ENCODE measurements around the gene TSPAN31. TPM values are rescaled to one million over a fixed set of nuclear protein-coding genes. Genes with fewer than 3 reads are reported as not detected.
A peak's percentile ranks its signal among the peaks of the same experiment; 100 is the strongest.

Gene TSPAN31
- total and polyA plus RNA-seq, 9 of the 15 experiments (the other 6 are each of a cell fraction or from before 2014, with no cell fraction given), result 11.3 to 26.4 (median 14.3) TPM

GRCh38 chr12:57744194-57744776 lies 554 bp upstream of the TSPAN31 start:
- Histone ChIP-seq H2AFZ (ENCODE audit: low read depth, low read length) (peak overlapping the region; percentile 90), H3K4me1 (replicated peaks in 1 of 2; ENCODE audit: control insufficient read depth in 2 of 2, insufficient read depth in 2 of 2, low read length in 2 of 2) (peaks cover 7 to 13% of the 10 kb centered on the region in 2 experiments; a peak in 3 of 5 replicates), H3K9ac (ENCODE audit: insufficient read depth in 1 of 2, low read depth in 2 of 2, low read length in 2 of 2) (peak overlapping the region; percentile 88 to 95), H3K4me2 (ENCODE audit: insufficient read depth, low read length) (peak overlapping the region; percentile 88), H4K20me1 (replicated peaks; ENCODE audit: control insufficient read depth, insufficient read depth, low read length) (no peaks in the 10 kb centered on the region), H3K27ac (ENCODE audit: extremely low read depth, low read depth, low read length) (peak overlapping the region; percentile 84), H3K9me1 (ENCODE audit: control insufficient read depth, insufficient read depth, low read length) (no peaks in the 10 kb centered on the region), H3K4me3 (peak overlapping the region; percentile 59), H3K27me3 (ENCODE audit: control insufficient read depth in 2 of 2, insufficient read depth in 2 of 2, low read length in 2 of 2) (peaks cover 0 to 10% of the 10 kb centered on the region in 2 experiments; a peak in 2 of 5 replicates), H3K79me2 (ENCODE audit: control insufficient read depth, insufficient read depth, low read length) (peaks cover 13% of the 10 kb centered on the region), H3K9me3 (replicated peaks; ENCODE audit: control insufficient read depth, insufficient read depth, low read depth, low read length) (no peaks in the 10 kb centered on the region), H3K36me3 (ENCODE audit: control insufficient read depth, insufficient read depth, low read length) (peaks cover 34% of the 10 kb centered on the region)
- no TSS peak for BruUV-seq (replicated peaks)
- POLR2A ChIA-PET, result interaction anchor here (0.6 to 2.5 kb wide), 15 partner anchors 9 to 229 kb away, joined by 3 to 15 read pairs (median 4); partner anchors contain the start of genes CYP27B1, DDIT3, EEF1AKMT3 and METTL1
- FAIRE-seq, result no peak
- in situ Hi-C loops (cut with MboI) (loop anchor here (10.0 kb wide), 1 partner anchor 429 kb away; no protein-coding TSS in a partner anchor), intact Hi-C loops (cut with micrococcal nuclease) (no loop called here)
- ATAC-seq, result peak; percentile 57
- DNase-seq (ENCODE audit: extremely low read depth in 1 of 4, low spot score in 3 of 4), result peak; percentile 83 to 88 (median 88)
- WGBS (ENCODE audit: insufficient coverage, low coverage, missing lambda C conversion rate), result 26% methylated on average over 21 of the region's 21 CpGs
- CTCF ChIA-PET (ENCODE audit: low intra/inter-chr PET ratio), result no interaction called here
- TF ChIP-seq HMG20A (CRISPR knock-in tag; conservative IDR thresholded peaks at IDR 0.05) (no peak), HEY1 (CRISPR knock-in tag; IDR thresholded peaks at IDR 0.05; ENCODE audit: borderline replicate concordance) (no peak), ZNF609 (CRISPR knock-in tag; IDR thresholded peaks at IDR 0.05; ENCODE audit: borderline replicate concordance) (peak; percentile 75; the same call in 1 of the 2 replicates), ZNF23 (CRISPR knock-in tag; IDR thresholded peaks at IDR 0.05) (no peak), ZNF518B (CRISPR knock-in tag; IDR thresholded peaks at IDR 0.05) (no peak), TOE1 (IDR thresholded peaks at IDR 0.05; ENCODE audit: borderline replicate concordance) (no peak), TOE1 (CRISPR knock-in tag; IDR thresholded peaks at IDR 0.05; ENCODE audit: borderline replicate concordance, low read depth) (peak; percentile 91; the same call in 1 of the 2 replicates), ZNF175 (CRISPR knock-in tag; IDR thresholded peaks at IDR 0.05; ENCODE audit: low read depth) (0 out of 2 replicates have a peak, but pooled peaks have one; percentile 48), PHB2 (IDR thresholded peaks at IDR 0.05; ENCODE audit: low read depth) (no peak), KHSRP (IDR thresholded peaks at IDR 0.05) (peak; percentile 93), OTX1 (CRISPR knock-in tag; IDR thresholded peaks at IDR 0.05) (no peak), ZNF57 (CRISPR knock-in tag; IDR thresholded peaks at IDR 0.05) (no peak), FOS (IDR thresholded peaks at IDR 0.05; ENCODE audit: extremely low read depth, insufficient read length) (no peak)

Data from K562 (cell line).